HCT116 (cell line): Measurements from ENCODE around the gene RHCE. TPM values are rescaled to one million over a fixed set of nuclear protein-coding genes. Genes with fewer than 3 reads are reported as not detected.

ENCODE experiments used
- ATAC-seq: fragments of 200-7000 bp; cut with Tn5 transposase; 2 replicates; pipeline ENCODE4 v1.9.1; 2020; ENCODE audit warnings: mild to moderate bottlenecking, moderate library complexity
- BruUV-seq: library from RNA; stranded (reverse); fragments of 400-500 nt; replicated peaks from 2 replicates; lab custom pipeline; 2021; lab: Mats Ljungman, UMichigan
- CTCF ChIA-PET: fragments of 300-600 bp; sonication (Branson Sonifier 250); formaldehyde crosslinking; loops from one replicate; lab custom pipeline; 2021; ENCODE audit warnings: antibody characterized with exemption; lab: Charles Lee
- POLR2A ChIA-PET: fragments of 300-600, 350-600 bp; sonication (Branson Sonifier 250); formaldehyde crosslinking; loops from one replicate; lab custom pipeline; 2021; ENCODE audit warnings: antibody characterized with exemption; lab: Charles Lee
- RAD21 ChIA-PET, 2 experiments: fragments of 300-600 bp; sonication (Branson Sonifier 250); formaldehyde crosslinking; loops; one replicate each; lab custom pipeline; 2023; ENCODE audit warnings: low total read pairs in 2 of 2; ENCODE audit not compliant: uncharacterized antibody in 2 of 2, unreplicated experiment in 2 of 2, low non-redundant PET in 1 of 2; lab: Charles Lee
- DNase-seq: peaks from one replicate; pipeline ENCODE4 v3.0.0-alpha.2; 2010; ENCODE audit warnings: low read depth, low spot score
- H2AFZ ChIP-seq: fragments of 200-600 bp; shearing (Covaris generic), sonication (generic); 2 replicates; pipeline ENCODE4 v1.6.1; 2017; ENCODE audit warnings: low read depth, mixed run types, mixed read lengths, antibody characterized with exemption, low read length; ENCODE audit not compliant: poor library complexity, severe bottlenecking
- H3K27ac ChIP-seq: 2 replicates; pipeline ENCODE4 v1.5.1; 2012; ENCODE audit warnings: low read depth, low read length
- H3K27me3 ChIP-seq: fragments of 200-600 bp; sonication (generic); 2 replicates; pipeline ENCODE4 v1.6.1; 2016; ENCODE audit warnings: mixed run types, low read length, mixed read lengths; ENCODE audit not compliant: insufficient read depth
- H3K36me3 ChIP-seq, 2 experiments: fragments of 200-500 bp in 1 of 2; fragments of 200-600 bp in 1 of 2; sonication (Bioruptor generic) in 1 of 2; sonication (generic) in 1 of 2; 2 replicates each; pipeline versions ENCODE4 v1.5.1 to v1.6.1; 2014 to 2016; ENCODE audit warnings: low read length in 2 of 2, inconsistent platforms in 1 of 2, mixed read lengths in 1 of 2, mixed run types in 1 of 2; ENCODE audit not compliant: insufficient read depth in 2 of 2, control insufficient read depth in 1 of 2
- H3K4me1 ChIP-seq, 2 experiments: fragments of 200-600 bp in 1 of 2; sonication (generic) in 1 of 2; 2 replicates each; pipeline versions ENCODE4 v1.5.1 to v1.6.1; 2012 to 2017; ENCODE audit warnings: low read length in 2 of 2, inconsistent platforms in 1 of 2, mild to moderate bottlenecking in 1 of 2, mixed read lengths in 1 of 2, mixed run types in 1 of 2, moderate library complexity in 1 of 2; ENCODE audit not compliant: insufficient read depth in 2 of 2, control insufficient read depth in 1 of 2
- H3K4me2 ChIP-seq: fragments of 200-600 bp; sonication (generic); 2 replicates; pipeline ENCODE4 v1.6.1; 2017; ENCODE audit warnings: mixed run types, low read length, mixed read lengths
- H3K4me3 ChIP-seq, 2 experiments: fragments of 200-600 bp in 1 of 2; sonication (generic) in 1 of 2; replicated peaks in 1 of 2; 2 replicates each; pipeline ENCODE4 v1.5.1; 2011 to 2016; ENCODE audit warnings: low read length in 2 of 2, control low read depth in 1 of 2, low read depth in 1 of 2, mild to moderate bottlenecking in 1 of 2, mixed read lengths in 1 of 2, mixed run types in 1 of 2
- H3K79me2 ChIP-seq: fragments of 200-600 bp; sonication (generic); 2 replicates; pipeline ENCODE4 v1.6.1; 2017; ENCODE audit warnings: mild to moderate bottlenecking, mixed run types, low read length, moderate library complexity, mixed read lengths; ENCODE audit not compliant: insufficient read depth
- H3K9ac ChIP-seq: fragments of 200-600 bp; sonication (generic); 2 replicates; pipeline ENCODE4 v1.6.1; 2016; ENCODE audit warnings: low read length, mixed read lengths
- H3K9me2 ChIP-seq: fragments of 200-600 bp; sonication (generic), shearing (Covaris generic); 2 replicates; pipeline ENCODE4 v1.6.1; 2017; ENCODE audit warnings: mixed run types, mild to moderate bottlenecking, moderate library complexity; ENCODE audit not compliant: insufficient read depth
- H3K9me3 ChIP-seq, 2 experiments: fragments of 200-500 bp in 1 of 2; fragments of 200-600 bp in 1 of 2; sonication (Bioruptor generic) in 1 of 2; sonication (generic) in 1 of 2; 2 replicates each; pipeline ENCODE4 v1.6.1; 2014 to 2017; ENCODE audit warnings: low read length in 2 of 2, mixed read lengths in 2 of 2, inconsistent platforms in 1 of 2, low read depth in 1 of 2, mild to moderate bottlenecking in 1 of 2, mixed run types in 1 of 2, moderate library complexity in 1 of 2; ENCODE audit not compliant: control insufficient read depth in 1 of 2, insufficient read depth in 1 of 2
- H4K20me1 ChIP-seq: fragments of 200-600 bp; sonication (generic), shearing (Covaris generic); 2 replicates; pipeline ENCODE4 v1.6.1; 2017; ENCODE audit warnings: mixed run types, mild to moderate bottlenecking, moderate library complexity; ENCODE audit not compliant: insufficient read depth
- ATF3 ChIP-seq: IDR thresholded peaks from 2 replicates; pipeline ENCODE4 v1.6.1; 2012
- CBX3 ChIP-seq: IDR thresholded peaks from 2 replicates; pipeline ENCODE4 v1.6.1; 2012; ENCODE audit warnings: low read depth
- CEBPB ChIP-seq: IDR thresholded peaks from 2 replicates; pipeline ENCODE4 v1.6.1; 2012; ENCODE audit warnings: low read depth
- CTCF ChIP-seq, 3 experiments: fragments of 200-600 bp in 1 of 3; sonication (generic) in 1 of 3; IDR thresholded peaks in 2 of 3; conservative IDR thresholded peaks in 1 of 3; 2 replicates each; pipeline ENCODE4 v1.5.1; 2012 to 2017; ENCODE audit warnings: low read depth in 2 of 3, low read length in 2 of 3, antibody characterized with exemption in 1 of 3, borderline replicate concordance in 1 of 3, control low read depth in 1 of 3, mild to moderate bottlenecking in 1 of 3, mixed read lengths in 1 of 3, mixed run types in 1 of 3, moderate library complexity in 1 of 3; ENCODE audit not compliant: insufficient read depth in 1 of 3
- EGR1 ChIP-seq: IDR thresholded peaks from 2 replicates; pipeline ENCODE4 v1.6.1; 2012; ENCODE audit warnings: low read depth
- ELF1 ChIP-seq: IDR thresholded peaks from 2 replicates; pipeline ENCODE4 v1.6.1; 2012; ENCODE audit warnings: low read depth, borderline replicate concordance
- EZH2phosphoT487 ChIP-seq: fragments of 200-600 bp; IDR thresholded peaks from 2 replicates; pipeline ENCODE4 v1.6.1; 2018; ENCODE audit warnings: antibody characterized with exemption, borderline replicate concordance
- FOSL1 ChIP-seq: IDR thresholded peaks from 2 replicates; pipeline ENCODE4 v1.6.1; 2012; ENCODE audit warnings: low read depth
- JUND ChIP-seq: IDR thresholded peaks from 2 replicates; pipeline ENCODE4 v1.6.1; 2012
- POLR2AphosphoS5 ChIP-seq: IDR thresholded peaks from 2 replicates; pipeline ENCODE4 v1.6.1; 2011; ENCODE audit warnings: mild to moderate bottlenecking, low read depth, low read length, moderate library complexity
- SRF ChIP-seq: IDR thresholded peaks from 2 replicates; pipeline ENCODE4 v1.6.1; 2012; ENCODE audit warnings: low read depth
- TCF7L2 ChIP-seq: IDR thresholded peaks from 2 replicates; pipeline ENCODE4 v1.7.0; 2011; ENCODE audit warnings: borderline replicate concordance, inconsistent platforms; ENCODE audit not compliant: insufficient read depth, insufficient read length; ENCODE audit errors: extremely low read depth
- ZBTB33 ChIP-seq: IDR thresholded peaks from 2 replicates; pipeline ENCODE4 v1.6.1; 2011; ENCODE audit warnings: mild to moderate bottlenecking, low read length, moderate library complexity; ENCODE audit not compliant: insufficient replicate concordance; ENCODE audit errors: extremely low read depth
- intact Hi-C: fragments of 100-400 bp; cut with micrococcal nuclease; formaldehyde crosslinking; loops from 2 replicates; pipeline ENCODE4 v1.10.0; 2022
- total RNA-seq: library from RNA; stranded (reverse); gene quantifications from one replicate; pipeline ENCODE4 v1.2.1, GENCODE V29; 2021; ENCODE audit not compliant: unreplicated experiment

The RHCE gene
- total RNA-seq, 1 experiment from 2014 or later, result 0.64 TPM

- H3K27ac ChIP-seq, result peak overlapping the region; percentile 23; the same call in 1 of the 2 replicates
- H3K4me2 ChIP-seq, result peak overlapping the region; percentile 49
- no peaks in the 10 kb centered on the region for H3K27me3 ChIP-seq
- 0 out of 2 replicates have a peak overlapping the region, but pooled peaks have one; percentile 5 for H3K9ac ChIP-seq
- peak; percentile 24 for DNase-seq
- ChIA-PET POLR2A (no interaction called here), CTCF (interaction anchor here (0.6 kb wide), 1 partner anchor 229 kb away, joined by 7 read pairs; no protein-coding TSS in a partner anchor), RAD21 (no interaction called here)
- H3K36me3 ChIP-seq, result 0 out of 4 replicates have a peak, but pooled peaks cover 0 to 3% of the 10 kb centered on the region in 2 experiments
- peaks cover 24 to 26% of the 10 kb centered on the region in 2 experiments for H3K4me1 ChIP-seq
- TF ChIP-seq CBX3 (no peak), ELF1 (no peak), CEBPB (no peak), POLR2AphosphoS5 (no peak), FOSL1 (peak; percentile 38; the same call in 1 of the 2 replicates), TCF7L2 (no peak), ZBTB33 (no peak), SRF (no peak), ATF3 (no peak), EGR1 (0 out of 2 replicates have a peak, but pooled peaks have one; percentile 7), EZH2phosphoT487 (no peak), JUND (peak; percentile 34; the same call in 1 of the 2 replicates), CTCF (IDR thresholded peaks at IDR 0.05 in 2 of 3, conservative IDR thresholded peaks at IDR 0.05 in 1 of 3; ENCODE audit: borderline replicate concordance in 1 of 3, insufficient read depth in 1 of 3, low read depth in 2 of 3, low read length in 2 of 3) (no peak)
- H4K20me1 ChIP-seq, result no peaks in the 10 kb centered on the region
- H3K9me3 ChIP-seq, result no peaks in the 10 kb centered on the region
- peak; percentile 80 for ATAC-seq
- H2AFZ ChIP-seq, result no peak overlapping the region
- intact Hi-C loops, result loop anchor here (5.0 kb wide), 1 partner anchor 97 kb away; the partner anchor contains the start of gene RSRP1
- BruUV-seq, result no TSS peak
- H3K4me3 ChIP-seq, result 0 out of 4 replicates have a peak overlapping the region, but pooled peaks of 1 of the 2 experiments have one; percentile 2
- H3K79me2 ChIP-seq, result peaks cover 55% of the 10 kb centered on the region
- H3K9me2 ChIP-seq, result no peaks in the 10 kb centered on the region
Observed at GRCh38 chr1:25343872-25344271, 76.8 kb downstream of the RHCE start.
